Endothelial cell of umbilical vein (primary cell): ENCODE measurements around the gene ABCA9.

Experiments
- EZH2 ChIP-seq: IDR thresholded peaks from 2 replicates; pipeline ENCODE4 v1.6.1; 2012; ENCODE audit warnings: borderline replicate concordance, low read depth, mild to moderate bottlenecking, moderate library complexity, low read length, inconsistent platforms; ENCODE audit not compliant: severe bottlenecking
- JUN ChIP-seq: IDR thresholded peaks from 2 replicates; pipeline ENCODE4 v1.6.1; 2011; ENCODE audit warnings: borderline replicate concordance, low read depth; ENCODE audit not compliant: insufficient read length, insufficient read depth
- MYC ChIP-seq: IDR thresholded peaks from one replicate; pipeline ENCODE4 v1.6.1; 2011; ENCODE audit warnings: mild to moderate bottlenecking, low read depth, low read length
- POLR2A ChIP-seq: IDR thresholded peaks from 2 replicates; pipeline ENCODE4 v1.6.1; 2012; ENCODE audit warnings: low read depth, mild to moderate bottlenecking, control low read depth, low read length
- POLR2AphosphoS5 ChIP-seq: IDR thresholded peaks from 2 replicates; pipeline ENCODE4 v1.6.1; 2012; ENCODE audit warnings: low read depth, mild to moderate bottlenecking, control low read depth, low read length, moderate library complexity; ENCODE audit not compliant: insufficient read depth
- TF ChIP-seq, protein P1 (sequence below), 2 donors: IDR thresholded peaks; 1 replicate in 1 of 2; 2 replicates in 1 of 2; pipeline ENCODE4 v1.5.1; 2011; ENCODE audit warnings: low read length in 2 of 2, mild to moderate bottlenecking in 2 of 2, moderate library complexity in 2 of 2, control low read depth in 1 of 2, inconsistent platforms in 1 of 2, low read depth in 1 of 2; ENCODE audit not compliant: insufficient read depth in 1 of 2; ENCODE audit errors: extremely low read depth in 1 of 2
- TF ChIP-seq, protein P2 (sequence below): IDR thresholded peaks from 2 replicates; pipeline ENCODE4 v1.6.1; 2011; ENCODE audit not compliant: insufficient read depth, insufficient read length

DNA sequence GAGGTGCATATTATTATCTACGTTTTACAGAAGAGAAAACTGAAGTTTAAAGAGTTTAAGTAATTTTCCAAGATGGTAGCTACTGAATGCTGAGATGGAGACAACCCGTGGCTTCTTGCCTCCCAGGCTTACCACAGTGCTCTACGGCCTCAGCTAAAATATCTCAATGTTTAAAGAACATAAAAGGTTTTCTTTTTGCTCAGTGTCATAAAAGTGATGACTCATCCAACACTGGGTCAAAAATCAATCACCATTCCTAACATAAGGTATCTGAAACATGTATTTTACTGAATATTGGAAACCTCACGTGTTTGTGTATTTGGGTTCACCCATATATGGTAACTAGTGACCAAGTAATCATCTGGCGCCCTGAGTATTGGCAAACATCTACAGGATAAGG lies 18.4 kb downstream of the ABCA9 start:
- TF ChIP-seq, protein P1, sequence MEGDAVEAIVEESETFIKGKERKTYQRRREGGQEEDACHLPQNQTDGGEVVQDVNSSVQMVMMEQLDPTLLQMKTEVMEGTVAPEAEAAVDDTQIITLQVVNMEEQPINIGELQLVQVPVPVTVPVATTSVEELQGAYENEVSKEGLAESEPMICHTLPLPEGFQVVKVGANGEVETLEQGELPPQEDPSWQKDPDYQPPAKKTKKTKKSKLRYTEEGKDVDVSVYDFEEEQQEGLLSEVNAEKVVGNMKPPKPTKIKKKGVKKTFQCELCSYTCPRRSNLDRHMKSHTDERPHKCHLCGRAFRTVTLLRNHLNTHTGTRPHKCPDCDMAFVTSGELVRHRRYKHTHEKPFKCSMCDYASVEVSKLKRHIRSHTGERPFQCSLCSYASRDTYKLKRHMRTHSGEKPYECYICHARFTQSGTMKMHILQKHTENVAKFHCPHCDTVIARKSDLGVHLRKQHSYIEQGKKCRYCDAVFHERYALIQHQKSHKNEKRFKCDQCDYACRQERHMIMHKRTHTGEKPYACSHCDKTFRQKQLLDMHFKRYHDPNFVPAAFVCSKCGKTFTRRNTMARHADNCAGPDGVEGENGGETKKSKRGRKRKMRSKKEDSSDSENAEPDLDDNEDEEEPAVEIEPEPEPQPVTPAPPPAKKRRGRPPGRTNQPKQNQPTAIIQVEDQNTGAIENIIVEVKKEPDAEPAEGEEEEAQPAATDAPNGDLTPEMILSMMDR (IDR thresholded peaks at IDR 0.05; ENCODE audit: extremely low read depth in 1 of 2, insufficient read depth in 1 of 2, low read depth in 1 of 2, low read length in 2 of 2): no peak
- TF ChIP-seq POLR2A (no peak), EZH2 (no peak), JUN (peak; percentile 39), POLR2AphosphoS5 (no peak), MYC (no peak)
- TF ChIP-seq, protein P2, sequence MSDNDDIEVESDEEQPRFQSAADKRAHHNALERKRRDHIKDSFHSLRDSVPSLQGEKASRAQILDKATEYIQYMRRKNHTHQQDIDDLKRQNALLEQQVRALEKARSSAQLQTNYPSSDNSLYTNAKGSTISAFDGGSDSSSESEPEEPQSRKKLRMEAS: no peak
